Measurements from ENCODE around the gene MRPL41. TPM values are rescaled to one million over a fixed set of nuclear protein-coding genes. Genes with fewer than 3 reads are reported as not detected.

Gene MRPL41
- total RNA-seq, 2 experiments from 2014 or later, result 31.8 to 33.5 TPM

Other genes starting within 250 kb of the MRPL41 start
- gene NRARP, start 249.6 kb upstream of the MRPL41 start, total RNA-seq, result 1 to 10 TPM in 1 of 2 experiments, under 1 TPM in 1; 1.00 to 1.5 TPM
- gene EXD3, start 128.7 kb upstream of the MRPL41 start, total RNA-seq, result 10 to 100 TPM in 1 of 2 experiments, 1 to 10 TPM in 1; 9.1 to 11.0 TPM
- 1 to 10 TPM; 2.4 to 2.7 TPM for gene NOXA1, start 128.5 kb upstream of the MRPL41 start, total RNA-seq
- not detected for gene ENTPD8, start 110.5 kb upstream of the MRPL41 start, total RNA-seq
- gene NSMF, start 92.5 kb upstream of the MRPL41 start, total RNA-seq, result 10 to 100 TPM; 82.8 to 87.2 TPM
- 1 to 10 TPM; 5.1 to 5.6 TPM for gene PNPLA7, start 1.5 kb upstream of the MRPL41 start, total RNA-seq
- 10 to 100 TPM; 47.0 to 49.8 TPM for gene DPH7, start 27.0 kb downstream of the MRPL41 start, total RNA-seq
- 10 to 100 TPM in 1 of 2 experiments, 1 to 10 TPM in 1; 9.0 to 10.3 TPM for gene ZMYND19, start 38.6 kb downstream of the MRPL41 start, total RNA-seq
- gene ARRDC1, start 53.8 kb downstream of the MRPL41 start, total RNA-seq, result 10 to 100 TPM; 30.8 to 35.9 TPM
- 10 to 100 TPM; 83.1 to 86.2 TPM for gene EHMT1, start 67.1 kb downstream of the MRPL41 start, total RNA-seq

Data from CD8-positive, alpha-beta T cell (primary cell).